ENCODE measurements around the gene ADAM11.

DNA sequence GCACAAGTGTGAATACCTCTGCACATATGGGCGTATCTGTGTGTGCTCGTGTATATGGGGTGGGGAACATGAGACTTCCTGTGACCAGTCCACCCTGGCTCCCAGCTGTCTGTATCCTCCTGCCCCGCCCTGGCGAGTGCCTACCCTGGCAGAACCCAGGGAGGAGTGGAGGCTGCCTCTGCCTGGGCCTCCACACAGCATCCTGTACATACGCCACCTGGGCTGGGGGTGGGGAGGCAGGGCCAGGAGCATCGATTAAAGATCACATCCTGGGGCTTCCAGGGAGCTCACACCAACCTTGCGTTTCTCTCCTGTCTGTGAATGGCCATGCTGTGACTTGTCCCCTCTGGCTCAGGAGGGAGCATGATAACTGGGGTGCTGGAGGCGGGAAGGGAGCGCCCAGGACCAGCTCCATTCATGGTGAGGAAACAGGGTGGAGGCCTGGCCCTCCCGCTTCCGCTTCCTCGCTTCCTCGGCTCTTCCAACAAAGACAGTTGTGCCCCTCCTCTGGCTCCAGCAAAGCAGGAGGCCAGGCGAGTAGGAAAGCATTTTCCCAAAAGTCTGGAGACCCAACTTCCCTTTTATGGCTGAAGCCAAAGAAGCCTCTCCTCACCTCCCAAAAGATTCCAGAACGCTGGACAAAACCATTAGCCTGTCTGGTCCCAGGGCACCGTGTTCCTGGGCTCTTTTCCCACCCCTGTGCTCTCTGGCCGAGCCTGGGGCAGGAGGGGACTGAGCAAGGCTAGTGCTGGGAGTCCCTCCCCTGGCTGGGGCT, 22.9 kb downstream of the ADAM11 start:
- TF ChIP-seq FOS (IDR thresholded peaks at IDR 0.05; ENCODE audit: low read depth, low read length) (no peak), POLR2A (IDR thresholded peaks at IDR 0.05; ENCODE audit: low read depth, low read length) (no peak), MAZ (IDR thresholded peaks at IDR 0.05; ENCODE audit: borderline replicate concordance, low read depth, low read length) (no peak), CHD1 (IDR thresholded peaks at IDR 0.05; ENCODE audit: low read depth, low read length) (no peak), USF2 (IDR thresholded peaks at IDR 0.05; ENCODE audit: low read depth, low read length) (no peak), SMC3 (IDR thresholded peaks at IDR 0.05; ENCODE audit: low read depth, low read length) (no peak), CEBPB (IDR thresholded peaks at IDR 0.05; ENCODE audit: low read depth, low read length) (no peak), MAFK (IDR thresholded peaks at IDR 0.05; ENCODE audit: low read depth, low read length) (no peak), MXI1 (IDR thresholded peaks at IDR 0.05; ENCODE audit: borderline replicate concordance, low read depth, low read length) (no peak), BHLHE40 (IDR thresholded peaks at IDR 0.05; ENCODE audit: low read depth, low read length) (no peak), RCOR1 (IDR thresholded peaks at IDR 0.05; ENCODE audit: insufficient replicate concordance, low read length) (no peak), RFX5 (IDR thresholded peaks at IDR 0.05; ENCODE audit: low read depth, low read length) (no peak)
- TF ChIP-seq, protein P1, sequence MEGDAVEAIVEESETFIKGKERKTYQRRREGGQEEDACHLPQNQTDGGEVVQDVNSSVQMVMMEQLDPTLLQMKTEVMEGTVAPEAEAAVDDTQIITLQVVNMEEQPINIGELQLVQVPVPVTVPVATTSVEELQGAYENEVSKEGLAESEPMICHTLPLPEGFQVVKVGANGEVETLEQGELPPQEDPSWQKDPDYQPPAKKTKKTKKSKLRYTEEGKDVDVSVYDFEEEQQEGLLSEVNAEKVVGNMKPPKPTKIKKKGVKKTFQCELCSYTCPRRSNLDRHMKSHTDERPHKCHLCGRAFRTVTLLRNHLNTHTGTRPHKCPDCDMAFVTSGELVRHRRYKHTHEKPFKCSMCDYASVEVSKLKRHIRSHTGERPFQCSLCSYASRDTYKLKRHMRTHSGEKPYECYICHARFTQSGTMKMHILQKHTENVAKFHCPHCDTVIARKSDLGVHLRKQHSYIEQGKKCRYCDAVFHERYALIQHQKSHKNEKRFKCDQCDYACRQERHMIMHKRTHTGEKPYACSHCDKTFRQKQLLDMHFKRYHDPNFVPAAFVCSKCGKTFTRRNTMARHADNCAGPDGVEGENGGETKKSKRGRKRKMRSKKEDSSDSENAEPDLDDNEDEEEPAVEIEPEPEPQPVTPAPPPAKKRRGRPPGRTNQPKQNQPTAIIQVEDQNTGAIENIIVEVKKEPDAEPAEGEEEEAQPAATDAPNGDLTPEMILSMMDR (conservative IDR thresholded peaks at IDR 0.05; ENCODE audit: low read depth, low read length), result no peak
- TF ChIP-seq, protein P2, sequence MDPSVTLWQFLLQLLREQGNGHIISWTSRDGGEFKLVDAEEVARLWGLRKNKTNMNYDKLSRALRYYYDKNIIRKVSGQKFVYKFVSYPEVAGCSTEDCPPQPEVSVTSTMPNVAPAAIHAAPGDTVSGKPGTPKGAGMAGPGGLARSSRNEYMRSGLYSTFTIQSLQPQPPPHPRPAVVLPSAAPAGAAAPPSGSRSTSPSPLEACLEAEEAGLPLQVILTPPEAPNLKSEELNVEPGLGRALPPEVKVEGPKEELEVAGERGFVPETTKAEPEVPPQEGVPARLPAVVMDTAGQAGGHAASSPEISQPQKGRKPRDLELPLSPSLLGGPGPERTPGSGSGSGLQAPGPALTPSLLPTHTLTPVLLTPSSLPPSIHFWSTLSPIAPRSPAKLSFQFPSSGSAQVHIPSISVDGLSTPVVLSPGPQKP (IDR thresholded peaks at IDR 0.05; ENCODE audit: borderline replicate concordance, low read depth, low read length), result no peak

All from IMR-90 (cell line).